NCI-H1105 treated with DMSO at 0.1 percent for 48 hours (cell line): ENCODE results near the gene DGKQ.
"Not testable (repeated sequence)": the region's sequence is repeated elsewhere in the genome, so short reads cannot be mapped to it uniquely, and the experiment has no call there.

Source experiments
- DNase-seq: peaks from one replicate; lab custom pipeline; 2025; lab: John Stamatoyannopoulos, UW

Gene DGKQ

DNA sequence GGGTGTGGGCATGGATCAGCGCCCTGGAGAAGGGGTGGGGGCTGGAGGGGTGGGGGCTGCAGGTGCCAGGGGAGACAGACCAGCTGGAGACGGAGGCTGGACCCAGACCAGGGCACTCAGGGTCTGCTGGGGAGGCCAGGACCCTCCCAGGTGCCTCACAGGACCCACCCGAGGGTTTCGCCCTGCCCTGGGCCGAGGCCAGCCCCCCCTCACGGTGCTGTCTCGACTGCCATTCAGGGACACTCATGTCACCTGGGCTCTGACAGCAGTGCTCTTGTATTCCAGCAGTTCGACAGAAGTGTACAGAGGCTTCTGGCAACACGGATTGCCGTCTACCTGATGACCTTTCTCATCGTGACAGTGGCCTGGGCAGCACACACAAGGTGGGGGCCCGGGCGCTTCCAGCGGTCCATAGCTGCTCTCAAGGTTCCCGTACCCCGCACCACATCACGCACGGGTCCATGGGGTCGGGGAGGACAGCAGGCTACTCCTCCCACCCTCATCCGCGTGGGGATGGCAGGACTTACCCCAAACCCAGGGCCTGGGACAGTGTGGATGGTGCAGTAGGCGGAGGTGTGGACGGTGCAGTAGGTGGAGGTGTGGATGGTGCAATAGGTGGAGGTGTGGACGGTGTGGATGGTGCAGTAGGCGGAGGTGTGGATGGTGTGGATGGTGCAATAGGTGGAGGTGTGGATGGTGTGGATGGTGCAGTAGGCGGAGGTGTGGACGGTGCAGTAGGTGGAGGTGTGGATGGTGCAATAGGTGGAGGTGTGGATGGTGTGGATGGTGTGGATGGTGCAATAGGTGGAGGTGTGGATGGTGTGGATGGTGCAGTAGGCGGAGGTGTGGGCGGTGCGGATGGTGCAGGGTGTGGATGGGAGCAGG lies 23.0 kb downstream of the DGKQ start:
- no peak for DNase-seq

DNA sequence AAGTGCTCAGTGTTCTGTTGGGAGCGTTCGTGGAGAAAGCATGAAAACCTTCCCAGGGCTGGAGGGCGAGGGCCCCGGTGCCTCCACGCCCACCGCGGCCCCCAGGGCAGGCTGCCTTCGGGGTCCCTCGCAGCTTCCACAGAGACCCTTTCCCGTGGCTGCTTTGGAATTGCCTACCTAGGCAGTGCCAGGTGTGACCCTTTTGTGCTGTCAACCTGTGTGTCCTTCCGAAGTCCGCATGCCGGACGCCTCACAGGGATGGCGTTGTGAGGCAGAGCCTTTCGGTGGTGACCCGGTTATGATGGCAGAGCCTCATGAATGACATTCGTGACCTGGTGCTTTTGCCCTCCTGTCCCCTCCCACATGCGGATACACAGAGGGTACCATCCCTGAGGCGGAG lies 23.7 kb downstream of the DGKQ start:
- no peak for DNase-seq

DNA sequence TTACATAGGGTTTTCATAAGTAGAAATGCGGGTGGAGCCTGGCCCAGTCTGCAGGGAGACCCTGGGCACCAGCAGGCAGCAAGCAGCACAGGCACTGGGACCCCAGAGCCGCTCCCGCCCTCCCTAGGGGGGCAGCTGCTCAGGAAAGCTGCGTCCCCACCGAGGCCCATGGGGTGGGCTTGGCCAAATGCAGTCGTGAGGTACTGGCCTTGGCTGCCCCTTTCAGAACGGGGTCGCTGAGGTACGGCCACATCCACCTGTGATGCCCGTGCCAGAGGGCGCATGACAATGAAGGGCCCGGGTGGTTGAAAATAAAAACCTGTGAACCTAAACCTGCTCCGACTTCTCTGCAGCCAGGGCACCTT lies 24.5 kb downstream of the DGKQ start:
- no peak for DNase-seq

DNA sequence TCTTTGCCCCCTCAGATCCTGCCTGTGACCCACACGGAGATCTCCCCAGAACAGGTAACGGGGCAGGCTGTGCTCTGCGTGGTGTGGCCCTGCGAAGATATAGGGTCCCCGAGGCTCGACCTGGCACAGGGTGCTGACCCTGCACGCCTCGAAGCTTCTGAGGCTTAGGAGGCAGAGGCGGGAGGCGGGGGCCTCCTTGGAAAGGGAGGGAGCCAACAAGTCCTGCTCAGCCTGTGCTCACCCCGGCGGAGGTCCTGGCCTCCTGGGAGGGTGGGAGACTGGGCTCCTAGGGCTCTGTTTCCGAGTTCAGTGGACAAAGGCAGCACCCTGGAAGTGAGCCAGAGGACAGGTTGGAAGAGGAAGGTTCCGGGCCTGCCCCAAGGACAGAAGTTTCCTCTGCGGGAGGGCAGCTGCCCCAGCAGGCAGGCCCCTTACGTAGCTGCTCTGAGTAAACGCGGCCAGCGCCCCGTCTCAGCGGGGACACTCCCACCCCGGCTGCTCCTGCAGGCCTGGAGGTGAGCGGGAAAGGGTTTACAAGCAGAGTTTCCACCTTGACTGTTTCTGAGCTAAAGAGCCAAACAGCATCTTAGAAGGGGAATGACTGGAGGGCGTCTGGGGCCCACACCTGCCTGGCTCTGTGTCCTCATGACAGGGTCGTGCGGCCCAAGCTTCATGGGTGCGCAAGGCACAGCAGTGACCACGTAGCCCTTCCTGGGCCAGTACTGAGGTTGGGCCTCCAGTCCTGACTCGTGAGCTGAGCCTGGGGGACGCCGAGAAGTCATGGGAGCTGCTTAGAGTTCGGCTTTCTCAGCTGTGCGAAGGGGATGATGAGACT lies 25.1 kb downstream of the DGKQ start:
- DNase-seq, result no peak

DNA sequence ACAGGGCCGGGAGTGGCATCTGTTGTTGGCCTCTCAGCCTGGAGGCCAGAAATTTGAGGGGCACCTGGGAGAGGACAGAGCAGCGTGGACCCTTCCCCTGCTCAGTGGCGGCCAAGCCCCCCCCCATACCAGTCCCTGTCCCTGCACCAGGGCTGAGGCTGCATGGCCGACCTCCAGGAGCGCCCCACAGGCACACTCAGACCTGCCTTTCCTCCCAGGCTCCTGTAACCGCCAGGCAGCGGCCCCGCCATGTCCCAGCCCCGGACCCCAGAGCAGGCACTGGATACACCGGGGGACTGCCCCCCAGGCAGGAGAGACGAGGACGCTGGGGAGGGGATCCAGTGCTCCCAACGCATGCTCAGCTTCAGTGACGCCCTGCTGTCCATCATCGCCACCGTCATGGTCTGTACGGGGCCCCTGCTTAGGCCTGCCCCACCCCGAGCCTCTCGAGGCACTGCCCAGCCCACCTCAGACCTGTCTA lies 25.8 kb downstream of the DGKQ start:
- DNase-seq, result no peak

GRCh38 chr4:946517-947471 lies 26.6 kb downstream of the DGKQ start:
- DNase-seq, result no peak

DNA sequence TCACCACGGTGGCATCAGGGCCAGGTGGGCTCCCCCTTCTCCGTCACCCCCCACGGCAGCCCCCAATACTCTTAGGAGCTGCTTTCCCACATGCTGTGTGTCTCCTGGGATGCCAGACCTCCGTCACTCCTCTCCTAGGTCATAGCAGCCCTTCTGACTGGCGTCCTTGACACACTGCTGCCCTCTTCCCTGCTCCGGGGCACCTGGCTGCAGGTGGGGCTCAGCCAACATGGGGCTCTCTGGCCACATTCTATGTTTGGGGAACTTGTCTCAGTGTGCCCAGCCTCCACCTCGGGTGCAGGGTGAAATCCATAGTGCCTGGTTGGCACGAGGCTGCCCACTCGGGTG lies 27.3 kb downstream of the DGKQ start:
- DNase-seq, result no peak

GRCh38 chr4:945274-946102 lies 27.9 kb downstream of the DGKQ start:
- no peak for DNase-seq

DNA sequence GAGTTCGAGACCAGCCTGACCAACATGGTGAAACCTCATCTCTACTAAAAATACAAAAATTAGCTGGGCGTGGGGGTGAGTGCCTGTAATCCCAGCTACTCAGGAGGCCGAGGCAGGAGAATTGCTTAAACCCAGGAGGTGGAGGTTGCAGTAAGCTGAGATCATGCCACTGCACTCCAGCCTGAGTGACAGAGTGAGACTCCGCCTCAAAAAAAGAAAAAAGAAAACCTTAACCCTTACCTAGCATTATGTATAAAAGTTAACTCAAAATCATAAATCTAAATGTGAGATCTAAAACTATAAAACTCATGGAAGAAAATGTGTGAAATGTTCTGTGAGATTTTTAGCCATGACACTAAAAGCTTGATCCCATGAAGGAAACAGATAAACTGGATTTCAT lies 33.9 kb downstream of the DGKQ start:
- not testable (repeated sequence) for DNase-seq

GRCh38 chr4:932713-933070 lies 40.7 kb downstream of the DGKQ start:
- no peak for DNase-seq

GRCh38 chr4:931960-932712 lies 41.2 kb downstream of the DGKQ start, which contains the start of the genes GAK and TMEM175:
Gene GAK, minus strand, starts transcription at chr4:932316. Its CDS starts 129 bp downstream, at chr4:932187.
Gene TMEM175, plus strand, starts transcription at chr4:932460. Its CDS starts 15,280 bp downstream, at chr4:947740.
- DNase-seq, result peak; percentile 74

DNA sequence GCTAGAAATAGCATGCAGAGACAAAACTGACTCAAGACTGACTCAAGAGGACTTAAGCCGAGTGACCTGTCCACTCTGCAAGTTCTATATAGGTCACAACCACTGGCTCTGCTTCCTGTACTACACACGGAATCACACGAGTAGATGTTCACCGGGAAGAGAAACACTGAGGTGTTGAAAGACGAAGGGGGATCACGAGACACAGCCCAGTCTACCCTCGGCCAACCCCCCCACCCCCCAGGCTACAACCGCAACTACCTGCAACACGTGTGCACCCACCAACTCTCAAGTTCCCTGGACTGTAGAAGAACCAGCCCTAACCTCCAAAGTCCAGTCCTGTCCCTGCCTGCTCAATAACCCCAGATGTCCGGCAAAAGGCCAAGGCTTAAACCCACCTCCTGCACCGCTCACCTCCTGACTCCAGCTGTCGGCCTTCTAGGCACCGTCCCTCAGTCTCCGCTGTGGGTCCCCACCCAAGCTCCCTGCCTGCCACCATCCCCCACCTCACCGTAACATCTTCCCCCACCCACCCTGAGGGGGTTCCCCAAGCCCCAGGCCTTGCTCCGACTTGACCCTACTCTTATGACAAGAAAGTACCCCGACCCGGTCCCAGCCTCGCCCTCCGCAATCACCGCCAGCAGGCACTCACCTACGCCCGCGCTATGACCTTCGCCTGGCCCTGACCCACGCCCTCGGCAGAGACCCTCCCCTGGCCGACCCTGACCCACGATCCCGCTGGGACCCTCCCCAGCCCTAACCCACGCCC lies 42.0 kb downstream of the DGKQ start:
- DNase-seq, result no peak

- DNase-seq, result no peak
Measured at GRCh38 chr4:930827-931193, 42.6 kb downstream of the DGKQ start.

DNA sequence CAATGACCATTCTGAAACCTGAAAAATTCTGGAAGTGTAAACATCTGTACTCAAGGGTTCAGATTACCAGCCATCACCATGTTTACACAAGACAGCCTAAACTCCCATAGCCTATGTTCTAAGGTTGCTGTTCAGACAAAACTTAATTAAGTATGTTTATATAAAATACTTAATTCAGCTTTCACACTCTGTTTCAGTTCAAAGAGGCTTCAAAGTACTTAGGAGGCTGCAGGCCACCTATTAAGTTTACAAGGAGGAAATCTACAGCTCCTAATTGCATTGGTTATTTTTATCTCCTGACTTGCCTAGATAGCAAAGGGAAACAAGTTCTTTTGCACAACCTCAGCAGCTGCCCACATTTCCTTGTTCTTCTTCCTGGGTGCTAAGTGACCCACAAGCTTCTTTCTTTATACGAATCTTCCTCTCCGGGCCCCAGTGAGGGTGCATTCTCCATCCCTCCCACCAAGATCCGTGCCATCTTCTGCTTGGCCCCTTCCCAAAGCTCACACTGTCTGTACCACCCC lies 43.3 kb downstream of the DGKQ start:
- no peak for DNase-seq

GRCh38 chr4:929096-929765 lies 44.1 kb downstream of the DGKQ start:
- no peak for DNase-seq

- not testable (repeated sequence) for DNase-seq
Measured at GRCh38 chr4:927566-927965, 45.8 kb downstream of the DGKQ start.

- DNase-seq, result no peak
Measured at GRCh38 chr4:926538-926937, 46.8 kb downstream of the DGKQ start.

DNA sequence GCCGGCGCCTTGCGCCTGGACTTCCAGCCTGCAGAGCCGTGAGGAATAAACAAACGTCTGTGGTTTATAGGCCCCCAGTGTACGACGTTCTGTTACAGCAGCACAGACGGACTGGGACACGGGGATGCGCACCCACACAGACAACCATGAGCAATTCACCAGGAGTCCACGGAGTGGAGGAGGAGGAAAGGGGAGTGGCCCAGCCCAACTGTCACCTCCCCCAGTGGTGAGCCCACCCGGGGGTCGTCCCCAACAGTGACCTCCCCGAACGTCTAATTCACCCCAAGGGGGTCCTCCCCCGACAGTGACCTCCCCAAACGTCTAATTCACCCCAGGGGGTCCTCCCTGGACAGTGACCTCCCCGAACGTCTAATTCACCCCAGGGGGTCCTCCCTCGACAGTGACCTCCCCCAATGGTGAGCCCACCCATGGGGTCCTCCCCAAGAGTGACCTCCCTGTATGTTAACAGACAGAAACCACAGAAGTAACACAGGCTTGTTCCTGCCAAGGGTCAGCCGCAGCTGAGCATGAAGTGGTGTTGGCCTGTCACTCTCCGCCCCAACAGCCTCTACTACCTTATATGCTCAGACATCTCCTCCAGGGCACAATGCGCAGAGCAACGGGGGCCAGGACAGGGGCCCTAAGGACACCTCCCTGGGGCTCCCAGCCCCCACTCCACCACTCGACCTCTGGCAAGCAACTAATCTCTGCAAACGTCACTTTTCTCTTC lies 47.4 kb downstream of the DGKQ start:
- no peak for DNase-seq
